HG03342 (cell line): ENCODE results near the gene TIMM50.

ENCODE experiments used
- ATAC-seq: cut with Tn5 transposase; IDR thresholded peaks from one replicate; pipeline ENCODE4 v1.9.1; 2021; ENCODE audit warnings: mild to moderate bottlenecking, moderate library complexity; ENCODE audit not compliant: unreplicated experiment

TIMM50 gene

DNA sequence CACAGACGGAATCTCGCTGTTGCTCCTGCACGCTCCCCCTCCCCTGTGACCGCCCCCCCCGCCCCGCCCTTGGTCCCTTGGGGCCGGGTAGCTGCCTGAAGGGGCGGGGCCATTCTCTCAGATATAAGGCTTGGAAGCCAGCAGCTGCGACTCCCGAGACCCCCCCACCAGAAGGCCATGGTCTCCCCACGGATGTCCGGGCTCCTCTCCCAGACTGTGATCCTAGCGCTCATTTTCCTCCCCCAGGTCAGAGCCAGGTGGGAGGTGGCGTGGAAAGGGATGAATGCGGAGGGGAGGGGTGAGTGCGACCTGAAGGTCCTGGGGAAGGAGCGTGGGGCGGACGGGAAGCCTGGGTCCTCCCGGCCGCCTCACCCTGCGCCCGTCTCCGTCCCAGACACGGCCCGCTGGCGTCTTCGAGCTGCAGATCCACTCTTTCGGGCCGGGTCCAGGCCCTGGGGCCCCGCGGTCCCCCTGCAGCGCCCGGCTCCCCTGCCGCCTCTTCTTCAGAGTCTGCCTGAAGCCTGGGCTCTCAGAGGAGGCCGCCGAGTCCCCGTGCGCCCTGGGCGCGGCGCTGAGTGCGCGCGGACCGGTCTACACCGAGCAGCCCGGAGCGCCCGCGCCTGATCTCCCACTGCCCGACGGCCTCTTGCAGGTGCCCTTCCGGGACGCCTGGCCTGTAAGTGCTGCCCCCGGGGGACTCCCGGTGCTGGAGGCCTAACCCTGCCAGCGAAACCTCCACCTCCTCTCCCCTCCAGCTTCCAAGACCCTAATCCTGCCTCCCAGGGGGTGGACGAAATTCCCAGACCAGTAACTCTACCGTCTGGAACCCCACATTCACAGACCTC is 18.4 kb downstream of the TIMM50 start, which contains the start of gene DLL3:
DLL3 (plus strand) TSS at position 150 of the 845 bp plus-strand sequence; CDS start at position 178, 28 bp downstream.
- no peak for ATAC-seq

DNA sequence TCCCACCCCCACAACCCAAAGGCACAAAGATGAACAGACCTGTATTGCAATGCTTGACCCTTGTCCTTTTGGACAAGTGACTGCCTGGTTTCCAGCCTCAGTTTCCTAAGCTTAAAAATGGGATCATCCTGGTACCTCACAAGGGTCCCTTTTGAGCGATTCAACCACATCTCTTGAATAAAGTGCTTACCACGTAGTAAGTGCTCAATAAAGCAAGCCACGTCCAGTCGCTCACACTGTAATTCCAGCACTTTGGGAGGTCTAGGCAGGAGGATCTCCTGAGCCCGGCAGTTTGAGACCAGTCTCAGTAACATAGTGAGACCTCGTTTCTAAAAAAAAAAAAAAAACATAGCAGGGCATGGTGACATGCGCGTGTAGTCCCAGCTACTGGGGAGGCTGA is 19.3 kb downstream of the TIMM50 start:
- ATAC-seq = no peak

DNA sequence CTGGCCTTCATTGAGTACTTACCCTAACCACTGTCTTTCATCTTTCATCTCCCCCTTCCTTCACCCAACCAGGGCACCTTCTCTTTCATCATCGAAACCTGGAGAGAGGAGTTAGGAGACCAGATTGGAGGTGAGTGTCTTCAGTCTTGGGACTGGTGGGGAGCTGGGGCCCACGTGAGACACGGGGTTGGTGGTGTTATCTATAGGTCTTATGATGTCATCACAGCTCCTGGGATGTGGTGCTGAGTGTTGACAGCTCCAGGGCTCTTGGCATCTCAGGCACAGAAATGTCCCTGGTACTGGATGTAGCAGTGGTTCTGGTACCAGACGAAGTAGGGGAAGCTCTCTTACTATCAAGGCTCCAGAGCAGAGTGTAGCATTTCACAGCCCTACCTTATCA is 19.9 kb downstream of the TIMM50 start:
- ATAC-seq = no peak

DNA sequence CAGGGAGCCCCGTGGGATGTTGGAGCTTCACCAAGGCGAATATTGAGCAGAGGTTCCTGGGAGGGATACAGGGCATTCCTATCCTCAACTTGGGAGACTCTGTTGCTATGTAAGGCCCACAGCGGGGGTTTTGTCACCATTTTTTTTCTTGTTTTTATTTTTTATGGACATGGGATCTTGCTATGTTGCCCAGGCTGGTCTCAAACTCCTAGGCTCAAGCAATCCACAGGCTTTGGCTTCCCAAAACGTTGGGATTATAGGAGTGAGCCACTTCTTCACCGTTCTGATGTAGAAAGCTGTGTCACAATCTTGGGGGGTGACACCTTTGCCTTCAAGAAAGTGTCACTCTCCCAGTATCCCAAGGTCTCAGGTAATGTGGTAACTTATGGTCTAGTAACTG is 20.7 kb downstream of the TIMM50 start:
- ATAC-seq = no peak

DNA sequence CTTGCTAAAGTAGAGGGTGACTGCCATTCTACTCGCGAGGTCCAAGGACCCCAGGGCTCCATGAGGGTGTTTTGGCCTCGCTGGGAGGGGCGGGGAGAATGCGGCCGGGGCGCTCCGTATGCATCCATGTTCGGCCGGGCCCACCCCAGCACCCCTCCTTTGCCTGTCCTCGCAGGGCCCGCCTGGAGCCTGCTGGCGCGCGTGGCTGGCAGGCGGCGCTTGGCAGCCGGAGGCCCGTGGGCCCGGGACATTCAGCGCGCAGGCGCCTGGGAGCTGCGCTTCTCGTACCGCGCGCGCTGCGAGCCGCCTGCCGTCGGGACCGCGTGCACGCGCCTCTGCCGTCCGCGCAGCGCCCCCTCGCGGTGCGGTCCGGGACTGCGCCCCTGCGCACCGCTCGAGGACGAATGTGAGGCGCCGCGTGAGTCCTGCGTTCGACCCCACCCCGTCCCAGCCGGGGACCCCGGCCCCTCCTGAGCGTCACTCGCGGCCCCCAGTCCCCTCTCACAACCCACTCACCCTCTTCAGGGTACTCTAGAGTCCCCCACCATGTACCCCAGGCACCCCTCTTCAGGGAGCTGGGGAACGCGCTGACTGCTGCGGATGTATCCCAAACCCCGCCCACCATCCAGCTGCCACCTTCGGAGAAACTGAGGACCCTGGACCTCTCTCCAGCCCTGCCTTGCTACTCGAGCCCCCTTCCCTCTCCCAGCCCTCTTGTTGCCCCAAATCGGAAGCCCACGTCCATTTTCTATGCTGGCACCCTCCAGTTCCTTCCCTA is 22.2 kb downstream of the TIMM50 start:
- no peak for ATAC-seq

DNA sequence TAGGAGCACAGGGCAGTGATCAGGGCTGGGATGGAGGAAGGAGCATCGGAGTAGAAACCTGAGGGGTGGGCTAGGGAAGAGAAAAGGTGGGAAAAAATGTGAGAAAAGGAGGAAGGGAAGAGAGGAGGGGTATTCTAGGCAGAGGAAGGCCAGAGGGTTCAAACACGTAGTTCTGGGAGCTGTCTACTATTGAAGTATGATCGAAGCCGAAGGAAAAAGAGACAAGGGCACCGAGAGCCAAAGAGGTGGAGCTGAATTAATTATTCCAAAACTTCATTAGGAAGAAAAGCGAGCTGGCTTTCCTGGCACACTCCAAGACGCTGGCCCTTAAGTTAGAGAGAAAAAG is 25.9 kb downstream of the TIMM50 start:
- no peak for ATAC-seq

DNA sequence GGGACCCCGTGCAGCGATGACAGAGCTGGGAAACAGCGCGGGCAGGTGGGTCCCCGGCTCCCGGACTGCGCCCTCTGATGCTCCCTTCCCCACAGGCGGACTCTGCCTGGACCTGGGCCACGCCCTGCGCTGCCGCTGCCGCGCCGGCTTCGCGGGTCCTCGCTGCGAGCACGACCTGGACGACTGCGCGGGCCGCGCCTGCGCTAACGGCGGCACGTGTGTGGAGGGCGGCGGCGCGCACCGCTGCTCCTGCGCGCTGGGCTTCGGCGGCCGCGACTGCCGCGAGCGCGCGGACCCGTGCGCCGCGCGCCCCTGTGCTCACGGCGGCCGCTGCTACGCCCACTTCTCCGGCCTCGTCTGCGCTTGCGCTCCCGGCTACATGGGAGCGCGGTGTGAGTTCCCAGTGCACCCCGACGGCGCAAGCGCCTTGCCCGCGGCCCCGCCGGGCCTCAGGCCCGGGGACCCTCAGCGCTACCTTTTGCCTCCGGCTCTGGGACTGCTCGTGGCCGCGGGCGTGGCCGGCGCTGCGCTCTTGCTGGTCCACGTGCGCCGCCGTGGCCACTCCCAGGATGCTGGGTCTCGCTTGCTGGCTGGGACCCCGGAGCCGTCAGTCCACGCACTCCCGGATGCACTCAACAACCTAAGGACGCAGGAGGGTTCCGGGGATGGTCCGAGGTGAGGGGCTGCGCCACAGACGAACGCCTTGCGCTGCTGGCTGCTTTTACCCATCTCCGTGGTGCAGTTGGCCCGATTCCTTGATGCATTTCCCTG is 26.5 kb downstream of the TIMM50 start:
- peak; percentile 55 for ATAC-seq

DNA sequence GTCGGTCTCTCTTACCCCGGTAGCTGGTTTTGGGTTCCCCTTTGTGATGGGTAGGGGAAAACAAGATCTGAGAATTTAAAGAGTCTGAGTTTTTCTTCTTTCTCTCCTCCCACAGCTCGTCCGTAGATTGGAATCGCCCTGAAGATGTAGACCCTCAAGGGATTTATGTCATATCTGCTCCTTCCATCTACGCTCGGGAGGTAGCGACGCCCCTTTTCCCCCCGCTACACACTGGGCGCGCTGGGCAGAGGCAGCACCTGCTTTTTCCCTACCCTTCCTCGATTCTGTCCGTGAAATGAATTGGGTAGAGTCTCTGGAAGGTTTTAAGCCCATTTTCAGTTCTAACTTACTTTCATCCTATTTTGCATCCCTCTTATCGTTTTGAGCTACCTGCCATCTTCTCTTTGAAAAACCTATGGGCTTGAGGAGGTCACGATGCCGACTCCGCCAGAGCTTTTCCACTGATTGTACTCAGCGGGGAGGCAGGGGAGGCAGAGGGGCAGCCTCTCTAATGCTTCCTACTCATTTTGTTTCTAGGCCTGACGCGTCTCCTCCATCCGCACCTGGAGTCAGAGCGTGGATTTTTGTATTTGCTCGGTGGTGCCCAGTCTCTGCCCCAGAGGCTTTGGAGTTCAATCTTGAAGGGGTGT is 27.2 kb downstream of the TIMM50 start:
- no peak for ATAC-seq

DNA sequence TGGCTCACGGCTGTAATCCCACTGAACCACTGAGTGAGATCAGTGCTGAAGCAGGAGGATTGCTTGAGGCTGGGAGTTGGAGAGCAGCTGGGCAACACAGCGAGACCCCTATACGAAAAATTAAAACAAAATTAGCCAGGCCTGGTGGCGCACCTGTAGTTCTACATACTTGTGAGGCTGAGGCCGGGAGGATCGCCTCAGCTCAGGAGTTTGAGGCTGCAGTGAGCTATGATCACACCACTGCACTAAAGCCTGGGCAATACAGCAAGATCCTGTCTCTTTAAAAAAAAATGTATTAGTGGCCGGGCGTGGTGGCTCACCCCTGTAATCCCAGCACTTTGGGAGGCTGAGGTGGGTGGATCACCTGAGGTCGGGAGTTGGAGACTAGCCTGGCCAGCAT is 28.0 kb downstream of the TIMM50 start:
- no peak for ATAC-seq

DNA sequence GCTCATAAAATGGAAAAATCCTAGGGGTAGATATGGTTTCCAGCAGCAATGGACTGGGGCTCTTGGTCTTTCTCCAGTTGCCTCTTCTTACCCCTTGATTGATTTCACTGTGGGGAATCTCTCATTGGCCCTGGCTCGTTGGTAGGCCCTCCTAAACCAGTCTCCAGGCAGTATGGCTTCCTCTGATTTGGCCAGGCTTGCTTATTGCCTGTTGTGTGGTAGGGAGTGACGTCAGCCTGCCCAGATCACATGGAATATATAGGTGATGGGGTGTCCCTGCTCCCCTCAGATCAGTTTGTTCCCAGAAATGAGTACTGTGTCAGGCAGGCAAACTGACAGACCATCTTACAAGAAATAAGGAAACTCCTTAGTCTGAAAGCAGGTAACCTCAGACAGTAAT is 28.6 kb downstream of the TIMM50 start:
- ATAC-seq = no peak

DNA sequence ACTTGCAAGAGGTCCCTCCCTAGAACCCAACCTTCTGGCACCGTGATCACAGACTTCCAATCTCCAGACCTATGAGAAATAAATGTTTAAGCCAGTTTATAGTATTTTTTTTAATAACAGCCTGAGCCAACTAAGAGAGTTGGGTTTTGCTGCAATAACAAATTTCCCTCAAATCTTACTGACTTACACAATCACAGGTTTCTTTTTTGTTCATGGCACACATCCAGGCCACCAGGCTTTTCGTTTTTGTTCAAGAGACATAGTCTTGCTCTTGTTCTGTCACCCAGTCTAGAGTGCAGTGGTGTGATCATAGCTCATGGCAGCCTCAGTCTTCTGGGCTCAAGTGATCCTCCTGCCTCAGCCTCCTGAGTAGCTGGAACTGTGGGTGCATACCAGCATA is 32.4 kb downstream of the TIMM50 start:
- ATAC-seq = no peak

DNA sequence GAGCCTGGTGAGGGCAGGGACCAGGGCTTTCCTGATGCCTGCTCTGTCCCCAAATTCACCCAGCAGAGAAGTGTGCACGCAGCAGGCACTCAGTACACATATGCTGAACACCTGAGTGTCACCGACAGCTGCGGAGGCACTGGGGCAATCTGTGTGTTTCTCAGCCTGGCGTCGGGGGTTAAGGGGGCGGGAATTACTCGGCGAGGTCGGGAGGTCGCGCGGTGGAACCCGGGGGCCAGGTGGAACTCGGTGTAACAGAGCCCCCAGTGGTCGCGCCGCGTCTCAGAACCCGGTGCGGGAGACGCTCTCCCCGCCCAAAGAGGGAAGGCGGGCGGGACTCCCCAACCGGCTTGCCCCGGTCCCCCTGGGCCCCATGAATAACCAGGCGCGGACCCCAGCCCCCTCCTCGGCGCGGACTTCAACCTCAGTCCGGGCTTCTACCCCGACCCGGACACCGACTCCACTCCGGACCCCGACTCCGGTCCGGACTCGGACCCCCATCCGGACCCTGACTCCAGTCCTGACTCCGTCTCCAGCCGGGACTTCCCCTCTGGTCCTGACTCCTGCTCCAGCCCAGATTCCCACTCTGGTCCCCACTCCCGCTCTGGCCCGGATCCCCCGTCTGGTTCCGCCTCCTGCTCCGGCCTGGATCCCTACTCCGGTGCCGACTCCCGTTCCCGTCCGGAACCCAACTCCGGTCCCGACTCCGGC is 34.4 kb downstream of the TIMM50 start, which contains the start of gene SELENOV:
SELENOV (plus strand) TSS at position 300 of the 711 bp plus-strand sequence; CDS start at position 374, 74 bp downstream.
- ATAC-seq = no peak

DNA sequence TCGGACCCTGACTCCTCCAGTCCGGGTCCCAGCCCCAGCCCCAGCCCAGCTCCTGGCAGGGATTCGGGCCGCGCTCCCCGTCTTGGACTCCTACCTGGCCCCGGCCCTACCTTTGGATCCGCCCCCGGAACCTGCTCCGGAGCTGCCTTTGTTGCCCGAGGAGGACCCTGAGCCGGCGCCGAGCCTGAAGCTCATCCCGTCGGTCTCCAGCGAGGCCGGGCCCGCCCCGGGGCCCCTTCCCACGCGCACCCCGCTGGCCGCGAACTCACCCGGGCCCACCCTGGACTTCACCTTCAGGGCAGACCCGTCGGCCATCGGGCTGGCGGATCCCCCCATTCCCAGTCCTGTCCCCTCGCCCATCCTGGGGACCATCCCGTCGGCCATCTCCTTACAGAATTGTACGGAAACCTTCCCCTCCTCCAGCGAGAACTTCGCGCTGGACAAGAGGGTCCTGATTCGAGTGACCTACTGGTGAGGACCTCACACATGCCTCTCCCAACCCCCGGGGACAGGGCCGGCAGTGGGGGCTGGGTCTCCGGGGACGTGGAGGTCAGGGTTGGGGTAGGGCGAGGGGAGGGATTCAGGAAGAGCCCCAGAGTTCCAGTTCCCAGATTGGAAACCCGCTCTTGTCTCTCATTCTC is 35.0 kb downstream of the TIMM50 start:
- no peak for ATAC-seq

DNA sequence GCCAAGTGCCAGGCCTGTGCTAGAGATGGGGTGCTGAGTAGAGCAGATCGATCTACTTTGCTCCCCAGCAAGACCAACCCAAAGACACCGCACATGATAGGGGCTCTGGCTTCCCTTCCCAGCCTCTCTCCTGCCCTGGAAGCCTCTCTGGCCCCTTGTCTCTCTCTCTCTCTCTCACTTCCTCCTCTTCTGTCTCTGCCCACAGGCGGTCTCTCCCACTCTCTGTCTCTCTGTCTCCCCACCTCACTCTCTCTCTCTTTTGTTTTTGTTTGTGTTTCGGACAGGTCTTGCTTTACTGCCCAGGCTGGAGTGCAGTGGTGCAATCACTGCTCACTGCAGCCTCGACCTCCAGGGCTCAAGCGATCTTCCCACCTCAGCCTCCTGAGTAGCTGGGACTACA is 35.6 kb downstream of the TIMM50 start:
- ATAC-seq = no peak

DNA sequence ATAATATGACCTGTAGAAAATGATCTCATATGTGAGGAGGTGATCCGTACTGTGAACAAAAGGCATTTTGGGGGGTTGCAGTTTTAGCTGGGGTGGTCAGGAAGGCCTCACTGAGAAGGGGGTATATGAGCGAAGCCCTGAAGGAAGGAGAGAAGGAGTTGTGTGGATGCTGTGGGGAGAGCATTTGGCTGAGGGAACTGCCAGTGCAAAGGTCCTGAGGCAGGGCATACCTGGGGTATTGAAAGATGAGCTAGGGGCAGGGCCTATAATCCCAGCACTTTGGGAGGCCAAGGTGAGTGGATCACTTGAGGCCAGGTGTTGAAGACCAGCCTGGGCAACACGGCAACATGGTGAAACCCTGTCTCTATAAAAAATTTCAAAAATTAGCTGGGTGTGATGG is 36.8 kb downstream of the TIMM50 start:
- ATAC-seq = no peak

DNA sequence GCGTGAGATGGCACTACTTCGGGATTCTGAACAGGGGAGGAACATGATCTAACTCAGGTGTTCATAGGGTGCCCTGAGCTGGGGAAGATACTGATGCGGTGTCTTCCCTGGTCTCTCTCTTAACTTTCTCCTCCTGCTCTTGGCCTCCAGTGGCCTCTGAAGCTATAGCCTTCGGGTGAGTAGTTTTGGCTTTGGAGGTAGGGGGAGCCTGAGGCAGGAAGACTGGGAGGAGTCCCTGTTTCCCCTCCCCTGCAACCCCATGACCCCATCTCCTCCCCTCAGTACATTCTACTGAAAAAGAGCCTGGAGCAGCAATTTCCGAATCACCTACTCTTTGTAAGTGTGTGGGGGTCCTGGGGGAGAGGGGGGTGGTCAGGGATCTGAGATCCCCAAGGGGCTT is 37.8 kb downstream of the TIMM50 start:
- ATAC-seq = no peak

DNA sequence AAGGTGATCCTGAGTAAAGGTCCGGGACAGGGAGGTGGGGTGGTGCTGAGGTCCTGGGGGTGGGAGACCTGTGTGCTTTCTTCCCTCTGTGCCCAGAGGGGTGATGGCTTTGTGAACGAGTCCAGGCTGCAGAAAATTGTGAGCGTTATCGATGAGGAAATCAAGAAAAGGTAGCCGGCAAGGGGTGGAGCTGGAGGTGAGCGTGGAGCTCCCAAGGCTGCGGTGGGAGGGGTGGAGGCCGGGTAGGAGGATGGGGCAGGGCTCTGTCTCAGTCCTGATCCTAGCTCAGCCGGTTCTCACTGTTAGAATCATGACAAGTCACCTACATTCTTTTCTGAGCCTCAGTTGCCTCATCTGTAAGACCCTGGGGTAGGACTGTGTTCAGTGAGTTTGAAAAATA is 38.3 kb downstream of the TIMM50 start:
- ATAC-seq = no peak

DNA sequence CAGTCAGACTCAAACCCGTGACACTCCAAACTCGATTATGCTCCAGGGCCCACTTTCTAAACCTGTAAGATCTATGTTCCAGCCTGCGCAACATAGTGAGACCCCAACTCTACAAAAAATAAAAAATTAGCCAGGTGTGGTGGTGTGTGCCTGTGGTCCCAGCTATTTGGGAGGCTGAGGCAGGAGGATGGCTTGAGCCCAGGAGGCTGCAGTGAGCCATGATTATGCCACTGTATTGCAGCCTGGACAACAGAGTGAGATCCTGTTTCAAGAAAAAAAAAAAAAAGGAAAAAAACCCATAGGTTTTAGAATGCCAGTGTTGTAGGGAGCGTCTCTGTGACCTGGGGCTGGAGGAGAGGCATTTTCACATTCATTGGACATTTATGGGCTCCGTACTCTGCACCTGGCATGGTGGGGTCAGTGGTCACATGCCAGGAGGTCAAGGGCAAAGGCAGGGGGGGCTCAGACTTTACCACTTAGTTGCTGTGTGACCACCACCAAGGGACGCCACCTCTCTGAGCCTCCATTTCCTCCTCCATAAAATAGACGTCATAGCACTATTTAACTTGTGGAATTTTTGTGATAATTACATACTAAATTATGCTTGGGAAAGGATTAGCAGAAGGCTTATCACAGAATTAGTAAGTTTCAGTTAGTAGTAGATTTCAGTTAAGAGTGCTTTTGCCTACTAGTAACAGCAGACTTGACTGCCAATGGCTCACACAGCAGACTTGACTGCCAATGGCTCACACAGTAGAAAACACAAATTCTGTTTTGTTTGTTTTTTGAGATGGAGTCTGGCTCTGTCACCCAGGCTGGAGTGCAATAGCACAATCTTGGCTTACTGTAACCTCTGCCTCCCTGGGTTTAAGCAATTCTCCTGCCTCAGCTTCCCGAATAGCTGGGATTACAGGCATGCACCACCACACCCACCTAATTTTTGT is 40.2 kb downstream of the TIMM50 start:
- ATAC-seq = no peak

DNA sequence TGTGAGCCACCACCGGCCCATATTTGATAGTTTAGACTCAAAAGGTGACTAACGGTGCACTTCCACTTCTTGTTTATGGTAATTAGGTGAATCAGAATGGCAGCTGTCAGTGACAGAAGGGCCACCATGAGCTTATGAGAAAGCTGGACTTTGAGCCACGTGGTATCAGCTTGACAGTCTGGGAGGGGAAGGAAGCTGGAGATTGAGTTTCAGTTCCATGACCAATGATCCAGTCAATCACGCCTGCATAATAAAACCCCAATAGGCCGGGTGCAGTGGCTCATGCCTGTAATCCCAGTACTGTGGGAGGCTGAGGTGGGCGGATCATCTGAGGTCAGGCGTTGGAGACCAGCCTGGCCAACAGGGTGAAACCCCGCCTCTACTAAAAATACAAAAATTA is 43.9 kb downstream of the TIMM50 start:
- no peak for ATAC-seq
